H1 (cell line): ENCODE results near the gene PTPA. TPM values are rescaled to one million over a fixed set of nuclear protein-coding genes. Genes with fewer than 3 reads are reported as not detected.
A peak's percentile ranks its signal among the peaks of the same experiment; 100 is the strongest.

Source experiments
- CHD7 ChIP-seq: fragments of 300-600 bp; sonication (generic); IDR thresholded peaks from 2 replicates; pipeline ENCODE4 v1.7.1; 2012; ENCODE audit warnings: low read length, moderate library complexity, mild to moderate bottlenecking, inconsistent platforms; ENCODE audit not compliant: insufficient replicate concordance
- EZH2 ChIP-seq: fragments of 200-600 bp; sonication (generic); IDR thresholded peaks from 2 replicates; pipeline ENCODE4 v1.7.1; 2012; ENCODE audit warnings: low read depth, mild to moderate bottlenecking, moderate library complexity, low read length, inconsistent platforms; ENCODE audit not compliant: severe bottlenecking
- FOSL1 ChIP-seq: IDR thresholded peaks from 2 replicates; pipeline ENCODE4 v1.6.1; 2011; ENCODE audit warnings: mild to moderate bottlenecking, low read depth, low read length, moderate library complexity; ENCODE audit not compliant: insufficient read depth
- KDM4A ChIP-seq: IDR thresholded peaks from one replicate; pipeline ENCODE4 v1.7.1; 2012; ENCODE audit warnings: low read depth, mild to moderate bottlenecking, moderate library complexity, low read length, inconsistent platforms; ENCODE audit not compliant: severe bottlenecking
- RAD21 ChIP-seq, 2 experiments: IDR thresholded peaks in 1 of 2; conservative IDR thresholded peaks in 1 of 2; 2 replicates each; pipeline ENCODE4 v1.6.1; 2011; ENCODE audit warnings: low read depth in 2 of 2, low read length in 2 of 2, improper control_type of control experiment in 1 of 2, inconsistent platforms in 1 of 2, mild to moderate bottlenecking in 1 of 2, moderate library complexity in 1 of 2
- RNF2 ChIP-seq: fragments of 200-900, 300-1000 bp; sonication (generic); IDR thresholded peaks from 2 replicates; pipeline ENCODE4 v1.7.1; 2016; ENCODE audit warnings: borderline replicate concordance, low read depth, mild to moderate bottlenecking, antibody characterized with exemption, low read length; ENCODE audit not compliant: poor library complexity, severe bottlenecking; ENCODE audit errors: missing control alignments
- SP1 ChIP-seq: IDR thresholded peaks from 2 replicates; pipeline ENCODE4 v1.6.1; 2011; ENCODE audit warnings: low read depth, low read length
- TAF7 ChIP-seq: optimal IDR thresholded peaks from 2 replicates; pipeline ENCODE3; 2011; ENCODE audit warnings: low read depth, mild to moderate bottlenecking, inconsistent platforms, low read length, moderate library complexity, borderline replicate concordance
- polyA plus RNA-seq, 7 experiments: library from polyadenylated mRNA; depleted of rRNA in 3 of 7; stranded (reverse) in 5 of 7; unstranded in 2 of 7; fragments of >200 nt in 5 of 7; fragments of 200-250 nt in 2 of 7; gene quantifications; 1 replicate in 5 of 7; 2 replicates in 1 of 7; 4 replicates in 1 of 7; pipeline versions ENCODE4 v1.2.1 to v1.2.3, GENCODE V29; 2011 to 2013; ENCODE audit warnings: missing spikeins in 2 of 7, mixed read lengths in 2 of 7
- total RNA-seq: library from RNA; stranded (reverse); fragmentation: NEBNext Ultra II Directional; extraction: Animal tissue kit (Norgen Biotek cat#: 25700); gene quantifications from 2 replicates; pipeline ENCODE4 v1.2.1, GENCODE V29; 2021

Gene PTPA
- total and polyA plus RNA-seq, 2 of the 8 experiments (the other 6 are each of a cell fraction or from before 2014, with no cell fraction given), result 114 to 145 TPM

- no peak for TF ChIP-seq CHD7
- no peak for TF ChIP-seq KDM4A
- TF ChIP-seq FOSL1, result no peak
- no peak for TF ChIP-seq RNF2
- TF ChIP-seq TAF7, result peak; percentile 24
- peak; percentile 1 to 20; a peak in 2 of 4 replicates for TF ChIP-seq RAD21 (IDR thresholded peaks at IDR 0.05 in 1 of 2, conservative IDR thresholded peaks at IDR 0.05 in 1 of 2; ENCODE audit: low read depth in 2 of 2, low read length in 2 of 2)
- no peak for TF ChIP-seq EZH2
- TF ChIP-seq SP1, result peak; percentile 88
Measured at GRCh38 chr9:129139993-129140396, 28.8 kb downstream of the PTPA start (continued).
